Activated CD8-positive, alpha-beta T cell treated with anti-CD3 and anti-CD28 coated beads for 36 hours (primary cell): ENCODE measurements around the gene AUTS2. TPM values are rescaled to one million over a fixed set of nuclear protein-coding genes. Genes with fewer than 3 reads are reported as not detected.

Source experiments
- ATAC-seq: fragments of 200-7000 bp; cut with Tn5 transposase; one replicate; pipeline ENCODE4 v1.10.0; 2021; ENCODE audit warnings: mild to moderate bottlenecking, moderate library complexity
- CTCF ChIA-PET: fragments of 350-600 bp; sonication (Branson Sonifier 250); formaldehyde crosslinking; loops from one replicate; lab custom pipeline; 2021; ENCODE audit warnings: antibody characterized with exemption; lab: Charles Lee
- POLR2A ChIA-PET: fragments of 350-600 bp; sonication (Branson Sonifier 250); formaldehyde crosslinking; loops from one replicate; lab custom pipeline; 2021; ENCODE audit warnings: antibody characterized with exemption; lab: Charles Lee
- DNase-seq: peaks from one replicate; pipeline ENCODE4 v3.0.0-alpha.2; 2020
- H3K27ac Mint-ChIP-seq: one replicate; pipeline ENCODE4 v1.8.0; 2021; ENCODE audit warnings: mild to moderate bottlenecking, mixed read lengths
- H3K27me3 Mint-ChIP-seq: one replicate; pipeline ENCODE4 v1.8.0; 2021; ENCODE audit warnings: mixed read lengths
- H3K36me3 Mint-ChIP-seq: one replicate; pipeline ENCODE4 v1.8.0; 2021; ENCODE audit warnings: low read depth, mixed read lengths
- H3K4me1 Mint-ChIP-seq: one replicate; pipeline ENCODE4 v1.8.0; 2021; ENCODE audit warnings: low read depth, mixed read lengths
- H3K4me3 Mint-ChIP-seq: one replicate; pipeline ENCODE4 v1.8.0; 2021; ENCODE audit warnings: mild to moderate bottlenecking, moderate library complexity, mixed read lengths
- H3K9me3 Mint-ChIP-seq: one replicate; pipeline ENCODE4 v1.8.0; 2021; ENCODE audit warnings: mixed read lengths
- intact Hi-C: fragments of 100-400 bp; cut with micrococcal nuclease; formaldehyde crosslinking; loops from one replicate; pipeline ENCODE4 v1.10.0; 2022
- total RNA-seq, 2 experiments: library from RNA; stranded (reverse); gene quantifications; one replicate each; pipeline ENCODE4 v1.2.3, GENCODE V29; 2021
- TF ChIP-seq, protein P1 (sequence below): fragments of 200-600 bp; IDR thresholded peaks from one replicate; pipeline ENCODE4 v1.8.0; 2022; ENCODE audit warnings: antibody characterized with exemption, mild to moderate bottlenecking

AUTS2 gene
- total RNA-seq, 2 experiments from 2014 or later: 3.1 to 3.3 TPM

DNA sequence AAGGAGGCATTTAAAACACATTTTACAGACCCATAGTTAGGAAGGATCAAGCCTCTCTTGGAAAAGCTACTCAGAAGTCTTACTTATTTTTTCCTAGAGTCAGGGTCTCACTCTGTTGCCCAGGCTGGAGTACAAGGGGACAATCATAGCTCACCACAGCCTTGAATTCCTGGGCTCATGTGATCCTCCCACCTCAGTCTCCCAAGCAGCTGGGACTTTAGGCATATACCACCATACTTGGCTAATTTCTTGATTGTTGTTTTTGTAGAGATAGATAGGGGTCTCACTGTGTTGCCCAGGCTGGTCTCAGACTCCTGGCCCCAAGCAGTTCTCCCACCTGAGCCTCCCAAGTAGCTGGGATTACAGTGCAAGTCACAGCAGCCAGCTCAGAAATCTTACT, 1179.0 kb downstream of the AUTS2 start:
- no peak for ATAC-seq
- H3K9me3 Mint-ChIP-seq: no peaks in the 10 kb centered on the region
- H3K36me3 Mint-ChIP-seq: no peaks in the 10 kb centered on the region
- peaks cover 12% of the 10 kb centered on the region for H3K4me1 Mint-ChIP-seq
- intact Hi-C loops: no loop called here
- POLR2A ChIA-PET: interaction anchor here (1.5 kb wide), 1 partner anchor 10 kb away, joined by 3 read pairs; no protein-coding TSS in a partner anchor
- peak overlapping the region; percentile 45 for H3K27ac Mint-ChIP-seq
- CTCF ChIA-PET: no interaction called here
- peaks cover 2% of the 10 kb centered on the region for H3K27me3 Mint-ChIP-seq
- H3K4me3 Mint-ChIP-seq: no peak overlapping the region
- no peak for DNase-seq
- TF ChIP-seq, protein P1, sequence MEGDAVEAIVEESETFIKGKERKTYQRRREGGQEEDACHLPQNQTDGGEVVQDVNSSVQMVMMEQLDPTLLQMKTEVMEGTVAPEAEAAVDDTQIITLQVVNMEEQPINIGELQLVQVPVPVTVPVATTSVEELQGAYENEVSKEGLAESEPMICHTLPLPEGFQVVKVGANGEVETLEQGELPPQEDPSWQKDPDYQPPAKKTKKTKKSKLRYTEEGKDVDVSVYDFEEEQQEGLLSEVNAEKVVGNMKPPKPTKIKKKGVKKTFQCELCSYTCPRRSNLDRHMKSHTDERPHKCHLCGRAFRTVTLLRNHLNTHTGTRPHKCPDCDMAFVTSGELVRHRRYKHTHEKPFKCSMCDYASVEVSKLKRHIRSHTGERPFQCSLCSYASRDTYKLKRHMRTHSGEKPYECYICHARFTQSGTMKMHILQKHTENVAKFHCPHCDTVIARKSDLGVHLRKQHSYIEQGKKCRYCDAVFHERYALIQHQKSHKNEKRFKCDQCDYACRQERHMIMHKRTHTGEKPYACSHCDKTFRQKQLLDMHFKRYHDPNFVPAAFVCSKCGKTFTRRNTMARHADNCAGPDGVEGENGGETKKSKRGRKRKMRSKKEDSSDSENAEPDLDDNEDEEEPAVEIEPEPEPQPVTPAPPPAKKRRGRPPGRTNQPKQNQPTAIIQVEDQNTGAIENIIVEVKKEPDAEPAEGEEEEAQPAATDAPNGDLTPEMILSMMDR: no peak

DNA sequence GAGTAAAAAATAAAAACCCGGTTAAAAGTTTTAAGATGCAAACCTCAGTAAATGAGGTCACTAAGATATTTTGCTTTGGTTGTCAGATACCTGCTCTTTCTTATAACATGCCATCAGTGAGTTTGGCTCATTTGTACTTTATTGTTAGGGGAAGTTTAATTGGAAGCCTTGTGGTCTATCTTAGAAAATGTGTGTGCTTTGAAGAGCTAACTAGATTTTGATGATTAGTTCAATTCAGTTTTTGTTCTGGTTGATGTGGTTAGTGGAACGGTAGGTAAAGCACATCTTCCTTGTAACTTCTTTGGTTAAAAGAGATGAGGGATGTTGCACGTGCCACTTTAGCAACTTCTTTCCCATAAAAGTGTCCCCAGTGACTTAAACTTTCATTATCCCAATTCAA, 1180.3 kb downstream of the AUTS2 start:
- ATAC-seq: no peak
- CTCF ChIA-PET: no interaction called here
- Mint-ChIP-seq H3K4me3 (no peak overlapping the region), H3K27me3 (peaks cover 2% of the 10 kb centered on the region), H3K4me1 (peaks cover 12% of the 10 kb centered on the region), H3K9me3 (no peaks in the 10 kb centered on the region), H3K27ac (no peak overlapping the region), H3K36me3 (no peaks in the 10 kb centered on the region)
- intact Hi-C loops: no loop called here
- POLR2A ChIA-PET: interaction anchor here (1.5 kb wide), 1 partner anchor 8 kb away, joined by 3 read pairs; no protein-coding TSS in a partner anchor
- DNase-seq: no peak
- TF ChIP-seq, protein P1: no peak

DNA sequence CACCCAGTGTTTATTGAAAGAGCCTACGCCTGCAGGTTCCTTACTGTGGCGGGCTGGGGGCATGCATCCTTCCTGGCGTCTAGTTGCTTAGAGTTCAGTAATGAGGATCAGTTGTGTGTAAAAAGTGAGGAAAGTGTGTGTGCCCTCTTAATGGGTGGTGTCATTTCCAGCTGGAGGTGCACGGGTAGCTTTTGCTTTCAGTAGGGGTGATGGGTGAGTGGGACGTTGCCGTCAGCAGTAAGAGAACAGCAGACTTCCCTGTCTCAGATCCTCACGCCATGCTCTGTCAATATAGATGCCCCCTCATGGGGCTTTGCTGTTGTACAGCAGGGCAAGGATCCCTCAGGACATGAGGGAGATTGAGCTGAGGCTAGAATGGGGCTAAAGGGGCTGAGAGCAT, 1181.0 kb downstream of the AUTS2 start:
- TF ChIP-seq, protein P1: no peak
- intact Hi-C loops: no loop called here
- ATAC-seq (no peak), DNase-seq (no peak)
- POLR2A ChIA-PET: no interaction called here
- peaks cover 12% of the 10 kb centered on the region for H3K4me1 Mint-ChIP-seq
- no peaks in the 10 kb centered on the region for H3K9me3 Mint-ChIP-seq
- H3K27ac Mint-ChIP-seq: no peak overlapping the region
- no peak overlapping the region for H3K4me3 Mint-ChIP-seq
- no peaks in the 10 kb centered on the region for H3K36me3 Mint-ChIP-seq
- H3K27me3 Mint-ChIP-seq: peaks cover 2% of the 10 kb centered on the region
- CTCF ChIA-PET: no interaction called here

DNA sequence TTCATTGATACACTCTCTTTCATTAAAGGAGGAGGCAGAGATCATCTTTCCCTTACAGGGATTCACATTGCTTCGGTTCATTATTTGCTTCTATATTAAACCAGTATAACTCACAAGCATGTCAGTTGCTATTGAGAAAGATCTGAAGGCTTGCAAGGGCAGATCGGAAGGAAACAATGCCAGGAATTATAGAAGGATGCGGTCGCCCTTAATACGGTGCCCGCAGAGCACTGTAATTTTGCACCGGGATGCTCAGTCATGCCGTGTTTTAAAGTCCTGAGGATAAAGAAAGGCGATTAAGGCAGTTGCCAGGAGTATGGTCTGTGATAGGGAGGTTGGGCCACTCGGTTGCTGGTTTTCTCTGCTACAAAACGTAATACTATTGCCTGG, 1183.6 kb downstream of the AUTS2 start:
- no peak overlapping the region for H3K27ac Mint-ChIP-seq

DNA sequence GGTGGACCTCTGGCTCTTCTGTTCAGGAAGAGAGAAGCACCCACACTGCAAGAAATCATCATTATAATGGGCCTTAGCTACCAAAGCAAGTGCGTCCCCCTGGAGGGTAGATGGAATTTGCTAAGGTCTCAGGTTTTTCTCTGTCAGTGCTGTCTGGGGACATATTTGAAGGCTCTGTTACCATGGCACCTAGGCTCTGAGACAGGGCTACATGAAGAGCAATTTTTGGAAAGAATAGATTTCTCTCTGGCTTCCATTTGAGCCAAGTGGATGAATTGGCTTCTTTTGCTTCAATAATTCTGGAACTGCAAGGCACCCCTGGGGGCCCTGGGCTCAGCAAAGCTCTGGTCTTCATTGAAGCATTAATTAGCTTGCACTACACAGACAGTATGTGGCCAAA, 1184.5 kb downstream of the AUTS2 start:
- H3K27me3 Mint-ChIP-seq: peaks cover 2% of the 10 kb centered on the region
- no peak overlapping the region for H3K4me3 Mint-ChIP-seq
- POLR2A ChIA-PET: no interaction called here
- ATAC-seq: no peak
- DNase-seq: no peak
- peaks cover 5% of the 10 kb centered on the region for H3K4me1 Mint-ChIP-seq
- CTCF ChIA-PET: no interaction called here
- no peaks in the 10 kb centered on the region for H3K9me3 Mint-ChIP-seq
- H3K27ac Mint-ChIP-seq: no peak overlapping the region
- intact Hi-C loops: no loop called here
- TF ChIP-seq, protein P1: no peak
- H3K36me3 Mint-ChIP-seq: no peaks in the 10 kb centered on the region

More for the DNA sequence above, 1183.6 kb downstream of the AUTS2 start:
- intact Hi-C loops: no loop called here
- Mint-ChIP-seq H3K4me1 (peaks cover 7% of the 10 kb centered on the region), H3K4me3 (no peak overlapping the region), H3K9me3 (no peaks in the 10 kb centered on the region), H3K36me3 (no peaks in the 10 kb centered on the region), H3K27me3 (peaks cover 2% of the 10 kb centered on the region)
- TF ChIP-seq, protein P1: no peak
- ChIA-PET CTCF (no interaction called here), POLR2A (no interaction called here)
- no peak for DNase-seq
- ATAC-seq: no peak
